ENCODE results near the gene SHISA9.

DNA sequence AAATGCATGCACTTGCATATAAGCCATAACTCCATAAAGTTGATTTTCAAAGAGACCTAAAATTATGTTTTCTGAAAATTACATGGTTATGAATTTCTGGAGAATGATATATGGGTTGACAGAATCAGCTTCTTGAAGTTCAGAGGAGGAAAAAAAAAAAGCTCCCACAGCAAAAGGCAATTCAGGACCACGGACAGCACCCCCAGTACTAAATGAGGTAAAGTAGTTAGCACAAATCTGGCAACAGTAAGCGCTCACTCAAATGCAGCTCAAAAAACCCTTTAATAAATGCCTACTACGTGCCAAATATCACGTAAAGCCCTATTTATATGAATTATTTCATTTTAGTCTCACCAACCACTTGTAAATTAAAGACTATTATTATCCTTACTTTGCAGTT is 135.2 kb downstream of the SHISA9 start:
- no peak for TF ChIP-seq CTCF (IDR thresholded peaks at IDR 0.05)
- no peak for TF ChIP-seq POLR2A (IDR thresholded peaks at IDR 0.05)
- TF ChIP-seq POLR2AphosphoS5 (IDR thresholded peaks at IDR 0.05): no peak

Data from breast epithelium (tissue), 3 donors.